ENCODE data around the gene LMX1A. TPM values are rescaled to one million over a fixed set of nuclear protein-coding genes. Genes with fewer than 3 reads are reported as not detected.

LMX1A gene
- total and polyA plus RNA-seq, 2 donors from 2014 or later = not detected

- no peak overlapping the region for H3K27ac ChIP-seq (ENCODE audit: low read depth in 2 of 2, low read length in 2 of 2)
- no peaks in the 10 kb centered on the region for H3K4me1 ChIP-seq (ENCODE audit: control insufficient read depth in 2 of 3, insufficient read depth in 2 of 3, low read depth in 1 of 3, low read length in 3 of 3)
- intact Hi-C loops (cut with DNase I) = no loop called here
- FAIRE-seq (no peak), DNase-seq (no peak)
- H3K27me3 ChIP-seq (ENCODE audit: control insufficient read depth, insufficient read depth, low read length) = no peaks in the 10 kb centered on the region
- H3K9me3 ChIP-seq (ENCODE audit: control insufficient read depth in 2 of 3, insufficient read depth in 1 of 3, low read length in 3 of 3) = no peaks in the 10 kb centered on the region
- no peak overlapping the region for H3K9ac ChIP-seq (ENCODE audit: low read length in 3 of 3)
- TF ChIP-seq, protein P1, sequence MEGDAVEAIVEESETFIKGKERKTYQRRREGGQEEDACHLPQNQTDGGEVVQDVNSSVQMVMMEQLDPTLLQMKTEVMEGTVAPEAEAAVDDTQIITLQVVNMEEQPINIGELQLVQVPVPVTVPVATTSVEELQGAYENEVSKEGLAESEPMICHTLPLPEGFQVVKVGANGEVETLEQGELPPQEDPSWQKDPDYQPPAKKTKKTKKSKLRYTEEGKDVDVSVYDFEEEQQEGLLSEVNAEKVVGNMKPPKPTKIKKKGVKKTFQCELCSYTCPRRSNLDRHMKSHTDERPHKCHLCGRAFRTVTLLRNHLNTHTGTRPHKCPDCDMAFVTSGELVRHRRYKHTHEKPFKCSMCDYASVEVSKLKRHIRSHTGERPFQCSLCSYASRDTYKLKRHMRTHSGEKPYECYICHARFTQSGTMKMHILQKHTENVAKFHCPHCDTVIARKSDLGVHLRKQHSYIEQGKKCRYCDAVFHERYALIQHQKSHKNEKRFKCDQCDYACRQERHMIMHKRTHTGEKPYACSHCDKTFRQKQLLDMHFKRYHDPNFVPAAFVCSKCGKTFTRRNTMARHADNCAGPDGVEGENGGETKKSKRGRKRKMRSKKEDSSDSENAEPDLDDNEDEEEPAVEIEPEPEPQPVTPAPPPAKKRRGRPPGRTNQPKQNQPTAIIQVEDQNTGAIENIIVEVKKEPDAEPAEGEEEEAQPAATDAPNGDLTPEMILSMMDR (IDR thresholded peaks at IDR 0.05; ENCODE audit: borderline replicate concordance, extremely low read depth, insufficient read depth) = no peak
- H3K36me3 ChIP-seq (ENCODE audit: control insufficient read depth in 2 of 3, insufficient read depth in 3 of 3, low read length in 3 of 3) = no peaks in the 10 kb centered on the region
- H3K4me3 ChIP-seq (ENCODE audit: low read length in 3 of 3) = no peak overlapping the region
These were observed 183.1 kb downstream of the LMX1A start for GRCh38 chr1:165173409-165173808.

GRCh38 chr1:165172666-165173065 lies 183.8 kb downstream of the LMX1A start:
- FAIRE-seq = no peak

DNA sequence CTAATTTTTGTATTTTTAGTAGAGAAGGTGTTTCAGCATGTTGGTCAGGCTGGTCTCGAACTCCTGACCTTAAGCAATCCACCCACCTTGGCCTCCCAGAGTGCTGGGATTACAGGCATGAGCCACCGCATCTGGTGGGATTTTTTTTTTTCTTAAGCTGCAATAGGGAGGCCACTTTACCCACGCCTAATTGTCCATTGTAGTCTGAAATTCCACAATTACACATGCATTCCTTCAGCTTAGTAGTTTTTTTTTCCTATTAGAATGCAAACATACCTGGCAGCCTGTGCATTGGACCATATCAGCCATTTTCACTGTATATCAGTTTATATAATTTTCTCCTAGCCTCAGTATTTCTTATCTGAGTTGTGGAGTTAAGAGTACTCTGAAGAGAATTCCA lies 186.8 kb downstream of the LMX1A start:
- Histone ChIP-seq H3K4me1 (ENCODE audit: control insufficient read depth in 2 of 3, insufficient read depth in 2 of 3, low read depth in 1 of 3, low read length in 3 of 3) (no peaks in the 10 kb centered on the region), H3K27ac (ENCODE audit: low read depth in 2 of 2, low read length in 2 of 2) (no peak overlapping the region), H3K9me3 (ENCODE audit: control insufficient read depth in 2 of 3, insufficient read depth in 1 of 3, low read length in 3 of 3) (no peaks in the 10 kb centered on the region), H3K4me3 (ENCODE audit: low read length in 3 of 3) (no peak overlapping the region), H3K9ac (ENCODE audit: low read length in 3 of 3) (no peak overlapping the region), H3K36me3 (ENCODE audit: control insufficient read depth in 2 of 3, insufficient read depth in 3 of 3, low read length in 3 of 3) (no peaks in the 10 kb centered on the region), H3K27me3 (ENCODE audit: control insufficient read depth, insufficient read depth, low read length) (no peaks in the 10 kb centered on the region)
- intact Hi-C loops (cut with DNase I) = no loop called here
- FAIRE-seq (no peak), DNase-seq (no peak)
- TF ChIP-seq, protein P1 (IDR thresholded peaks at IDR 0.05; ENCODE audit: borderline replicate concordance, extremely low read depth, insufficient read depth) = no peak

More at GRCh38 chr1:165172666-165173065, 183.8 kb downstream of the LMX1A start:
- Histone ChIP-seq H3K9ac (ENCODE audit: low read length in 3 of 3) (no peak overlapping the region), H3K9me3 (ENCODE audit: control insufficient read depth in 2 of 3, insufficient read depth in 1 of 3, low read length in 3 of 3) (no peaks in the 10 kb centered on the region), H3K4me1 (ENCODE audit: control insufficient read depth in 2 of 3, insufficient read depth in 2 of 3, low read depth in 1 of 3, low read length in 3 of 3) (no peaks in the 10 kb centered on the region), H3K4me3 (ENCODE audit: low read length in 3 of 3) (no peak overlapping the region), H3K27me3 (ENCODE audit: control insufficient read depth, insufficient read depth, low read length) (no peaks in the 10 kb centered on the region), H3K27ac (ENCODE audit: low read depth in 2 of 2, low read length in 2 of 2) (no peak overlapping the region), H3K36me3 (ENCODE audit: control insufficient read depth in 2 of 3, insufficient read depth in 3 of 3, low read length in 3 of 3) (no peaks in the 10 kb centered on the region)
- TF ChIP-seq, protein P1 (IDR thresholded peaks at IDR 0.05; ENCODE audit: borderline replicate concordance, extremely low read depth, insufficient read depth) = no peak
- intact Hi-C loops (cut with DNase I) = no loop called here
- no peak for DNase-seq

GRCh38 chr1:165169028-165169427 lies 187.5 kb downstream of the LMX1A start:
- intact Hi-C loops (cut with DNase I) = no loop called here
- DNase-seq (no peak), FAIRE-seq (no peak)
- Histone ChIP-seq H3K9ac (ENCODE audit: low read length in 3 of 3) (no peak overlapping the region), H3K4me1 (ENCODE audit: control insufficient read depth in 2 of 3, insufficient read depth in 2 of 3, low read depth in 1 of 3, low read length in 3 of 3) (no peaks in the 10 kb centered on the region), H3K27me3 (ENCODE audit: control insufficient read depth, insufficient read depth, low read length) (no peaks in the 10 kb centered on the region), H3K27ac (ENCODE audit: low read depth in 2 of 2, low read length in 2 of 2) (no peak overlapping the region), H3K9me3 (ENCODE audit: control insufficient read depth in 2 of 3, insufficient read depth in 1 of 3, low read length in 3 of 3) (no peaks in the 10 kb centered on the region), H3K4me3 (ENCODE audit: low read length in 3 of 3) (no peak overlapping the region), H3K36me3 (ENCODE audit: control insufficient read depth in 2 of 3, insufficient read depth in 3 of 3, low read length in 3 of 3) (no peaks in the 10 kb centered on the region)
- TF ChIP-seq, protein P1 (IDR thresholded peaks at IDR 0.05; ENCODE audit: borderline replicate concordance, extremely low read depth, insufficient read depth) = no peak

Measured in kidney (tissue), 14 donors.